D721Med (cell line): ENCODE measurements around the gene BCKDHA.
"Not testable (repeated sequence)": the region's sequence is repeated elsewhere in the genome, so short reads cannot be mapped to it uniquely, and the experiment has no call there.

ENCODE experiments used
- DNase-seq: peaks from one replicate; pipeline ENCODE4 v3.0.0; 2011; ENCODE audit warnings: low spot score; ENCODE audit not compliant: insufficient read length
- FAIRE-seq: peaks from 2 replicates; lab custom pipeline; 2011; peaks lifted over from hg19 to GRCh38; lab: Jason Lieb, UNC
- CTCF ChIP-seq: IDR thresholded peaks from 2 replicates; pipeline ENCODE4 v1.5.1; 2012; ENCODE audit warnings: mild to moderate bottlenecking, control low read depth; ENCODE audit not compliant: insufficient read depth; ENCODE audit errors: missing control alignments

Gene BCKDHA

DNA sequence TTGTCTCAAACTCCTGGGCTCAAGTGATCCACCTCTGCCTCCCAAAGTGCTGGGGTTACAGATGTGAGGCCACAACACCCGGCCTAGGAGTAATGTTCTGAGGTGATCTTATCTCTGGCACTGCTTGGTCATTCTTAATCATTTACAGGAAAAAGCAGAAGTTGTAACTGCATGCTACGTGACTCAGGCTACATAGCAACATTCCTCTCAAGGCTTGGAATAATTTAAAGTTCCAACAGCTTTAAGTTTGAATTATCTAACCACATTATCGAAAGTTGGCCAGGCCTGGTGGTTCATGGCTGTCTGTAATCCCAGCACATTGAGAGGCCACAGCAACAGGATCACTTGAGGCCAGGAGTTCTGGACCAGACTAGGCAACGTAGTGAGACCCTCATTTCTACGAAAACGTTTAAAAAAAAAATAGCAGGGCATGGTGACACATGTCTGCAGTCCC, 29.7 kb upstream of the BCKDHA start:
- no peak for TF ChIP-seq CTCF
- DNase-seq: no peak
- no peak for FAIRE-seq

DNA sequence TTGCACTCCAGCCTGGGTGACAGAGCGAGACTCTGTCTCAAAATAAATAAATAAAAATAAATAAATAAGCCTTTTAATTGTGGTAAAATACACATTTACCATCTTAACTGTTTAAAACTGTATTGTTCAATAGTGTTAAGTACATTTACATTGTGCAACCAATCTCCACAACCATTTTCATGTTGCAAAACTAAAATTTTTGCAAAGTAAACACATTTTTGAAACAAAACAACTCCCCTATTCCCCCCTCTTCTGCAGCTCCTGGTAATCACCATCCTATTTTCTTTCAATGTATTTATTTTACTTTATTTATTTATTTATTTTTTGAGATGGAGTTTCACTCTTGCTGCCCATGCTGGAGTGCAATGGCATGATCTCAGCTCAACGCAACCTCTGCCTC, 27.8 kb upstream of the BCKDHA start:
- FAIRE-seq: no peak
- TF ChIP-seq CTCF: no peak

DNA sequence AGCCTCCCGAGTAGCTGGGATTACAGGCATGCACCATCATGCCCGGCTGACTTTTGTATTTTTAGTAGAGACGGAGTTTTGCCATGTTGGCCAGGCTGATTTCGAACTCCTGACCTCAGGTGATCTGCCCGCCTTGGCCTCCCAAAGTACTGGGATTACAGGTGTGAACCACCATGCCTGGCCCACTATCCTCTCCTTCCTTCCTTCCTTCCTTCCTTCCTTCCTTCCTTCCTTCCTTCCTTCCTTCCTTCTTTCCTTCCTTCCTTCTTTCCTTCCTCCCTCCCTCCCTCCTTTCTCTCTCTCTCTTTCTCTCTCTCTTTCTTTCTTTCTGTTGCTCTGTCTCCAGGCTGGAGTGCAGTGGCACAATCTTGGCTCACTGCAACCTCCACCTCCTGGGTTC, 26.5 kb upstream of the BCKDHA start:
- not testable (repeated sequence) for FAIRE-seq, DNase-seq

More for the DNA sequence above, 27.8 kb upstream of the BCKDHA start:
- no peak for DNase-seq

- no peak for DNase-seq
- FAIRE-seq: no peak
- TF ChIP-seq CTCF: no peak
Measured at GRCh38 chr19:41371541-41371940, 26.1 kb upstream of the BCKDHA start.

DNA sequence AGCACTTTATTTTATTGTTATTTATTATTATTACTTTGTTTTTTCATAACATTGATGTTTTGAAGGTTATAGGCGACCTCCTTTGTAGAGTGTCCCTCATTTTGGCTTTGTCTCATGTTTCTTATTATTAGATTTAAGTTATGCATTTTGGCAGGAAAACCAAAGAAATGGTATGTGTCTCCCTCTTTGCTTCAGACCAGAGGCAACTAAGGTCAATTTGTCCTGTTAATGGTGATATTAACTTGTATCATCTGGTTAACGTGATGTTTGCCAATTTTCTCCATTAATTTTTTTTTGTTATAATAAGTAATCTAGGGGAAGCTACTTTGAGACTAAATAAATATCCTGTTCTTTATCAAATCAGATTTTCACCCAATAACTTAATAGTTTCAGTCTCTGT, 25.1 kb upstream of the BCKDHA start:
- no peak for TF ChIP-seq CTCF
- FAIRE-seq: no peak
- no peak for DNase-seq

- peak; percentile 70 for DNase-seq
- no peak for FAIRE-seq
- no peak for TF ChIP-seq CTCF
Measured at GRCh38 chr19:41373993-41374392, 23.6 kb upstream of the BCKDHA start.

GRCh38 chr19:41376241-41376997, 21.2 kb upstream of the BCKDHA start, which contains the start of gene TMEM91:
TSS of gene TMEM91 (plus strand) at chr19:41376533. CDS start at chr19:41378310, 1,777 bp downstream.
- no peak for FAIRE-seq
- no peak for TF ChIP-seq CTCF
- DNase-seq: no peak
